Measurements from ENCODE around the gene DSG4.

DSG4 gene

GRCh38 chr18:31447530-31448191 lies 71.1 kb downstream of the DSG4 start, which contains the start of gene DSG3:
Gene DSG3, plus strand, starts transcription at chr18:31447741. Its CDS starts 137 bp downstream, at chr18:31447878.
- no peak for DNase-seq

DNA sequence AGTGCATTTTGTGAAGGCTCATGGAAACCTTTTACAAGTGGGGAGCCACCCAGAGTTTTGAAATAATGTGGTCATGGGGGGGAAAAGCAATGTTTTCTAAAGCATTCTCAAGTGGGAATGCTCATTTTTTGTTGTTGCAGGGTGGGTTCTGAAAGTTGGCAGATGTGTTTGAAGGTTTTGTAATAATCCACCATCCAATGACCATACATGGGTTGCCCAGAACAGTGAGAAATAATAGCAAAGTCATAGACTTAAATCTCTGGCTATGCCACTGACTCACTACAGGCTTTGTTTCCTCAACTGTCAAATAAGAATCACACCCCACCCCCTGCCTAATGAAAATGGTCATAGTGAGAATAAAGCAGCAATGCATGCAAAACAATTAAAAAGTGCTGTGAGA lies 73.8 kb downstream of the DSG4 start:
- DNase-seq: no peak

GRCh38 chr18:31451625-31452024 lies 75.0 kb downstream of the DSG4 start:
- DNase-seq: no peak

DNA sequence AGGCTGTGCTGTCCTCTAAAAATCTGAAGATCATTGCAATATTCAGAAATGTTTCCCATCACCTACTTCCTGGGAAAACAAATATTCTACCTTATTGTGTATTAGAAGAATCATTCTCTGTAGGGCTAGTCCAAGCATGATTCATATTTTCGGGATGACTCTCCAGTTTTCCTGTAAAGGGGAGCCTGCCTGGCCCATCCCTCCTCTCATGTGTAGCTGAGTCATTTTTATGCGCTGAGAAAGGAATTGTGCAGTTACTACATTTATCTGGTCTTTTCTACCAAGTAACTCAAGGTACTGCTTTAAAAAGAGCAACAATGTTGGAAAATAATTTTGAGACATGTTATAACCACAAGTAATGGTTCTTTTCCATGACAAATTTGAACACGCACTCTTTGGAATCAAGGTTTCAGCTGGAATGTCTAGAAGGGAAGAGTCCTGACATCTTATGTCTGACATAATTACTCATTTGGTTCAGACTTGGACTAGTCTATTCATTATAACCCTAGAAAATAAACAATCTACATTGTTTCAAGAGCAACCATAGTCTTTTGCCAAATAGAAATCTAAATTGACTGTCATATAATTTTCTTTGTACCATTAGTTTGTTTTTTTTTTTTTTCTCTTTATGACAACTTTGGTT lies 77.6 kb downstream of the DSG4 start:
- DNase-seq: no peak
